AG04450 (cell line): ENCODE measurements around the gene ABCA3. TPM values are rescaled to one million over a fixed set of nuclear protein-coding genes. Genes with fewer than 3 reads are reported as not detected.

Experiments
- CTCF ChIA-PET: fragments of 300-600, 350-600 bp; formaldehyde crosslinking; extraction: SDS; loops from one replicate; lab custom pipeline; 2022; ENCODE audit warnings: antibody characterized with exemption, inconsistent platforms; lab: Charles Lee
- POLR2A ChIA-PET: fragments of 350-600 bp; formaldehyde crosslinking; extraction: SDS; loops from one replicate; lab custom pipeline; 2021; ENCODE audit warnings: antibody characterized with exemption, inconsistent platforms; lab: Yijun Ruan, JAX
- DNase-seq: peaks from one replicate; pipeline ENCODE4 v3.0.0-alpha.2; 2011; ENCODE audit warnings: low read depth, low spot score
- H3K27ac ChIP-seq: one replicate; pipeline ENCODE4 v1.5.1; 2012; ENCODE audit warnings: low read depth, low read length, control low read depth
- H3K27me3 ChIP-seq: one replicate; pipeline ENCODE4 v1.6.0; 2012; ENCODE audit warnings: low read length; ENCODE audit not compliant: control insufficient read depth, insufficient read depth
- H3K4me3 ChIP-seq: 2 replicates; pipeline ENCODE4 v1.5.1; 2011; ENCODE audit warnings: mild to moderate bottlenecking, low read depth, low read length, control low read depth
- H3K9me3 ChIP-seq: 2 replicates; pipeline ENCODE4 v1.5.1; 2012; ENCODE audit warnings: low read length; ENCODE audit not compliant: control insufficient read depth, insufficient read depth
- CTCF ChIP-seq: IDR thresholded peaks from 2 replicates; pipeline ENCODE4 v1.5.1; 2011; ENCODE audit warnings: low read depth, low read length, control low read depth, inconsistent platforms
- polyA plus RNA-seq: library from polyadenylated mRNA; depleted of rRNA; stranded (reverse); fragments of >200 nt; gene quantifications from 2 replicates; pipeline ENCODE4 v1.2.3, GENCODE V29; 2011

The ABCA3 gene
- polyA plus RNA-seq, 1 experiment, result 0.06 TPM

- TF ChIP-seq CTCF, result no peak
- no peak for DNase-seq
- ChIA-PET POLR2A (no interaction called here), CTCF (no interaction called here)
- Histone ChIP-seq H3K4me3 (no peak overlapping the region), H3K27me3 (peaks cover 28% of the 10 kb centered on the region), H3K9me3 (no peaks in the 10 kb centered on the region), H3K27ac (no peak overlapping the region)
Observed at GRCh38 chr16:2333231-2333630, 7.3 kb downstream of the ABCA3 start.

GRCh38 chr16:2331931-2332267, 8.6 kb downstream of the ABCA3 start:
- Histone ChIP-seq H3K27me3 (peaks cover 29% of the 10 kb centered on the region), H3K27ac (no peak overlapping the region), H3K9me3 (no peaks in the 10 kb centered on the region), H3K4me3 (no peak overlapping the region)
- TF ChIP-seq CTCF, result no peak
- CTCF ChIA-PET, result no interaction called here
- DNase-seq, result no peak
- POLR2A ChIA-PET, result no interaction called here

- ChIA-PET CTCF (interaction anchor here (0.7 kb wide), 1 partner anchor 63 kb away, joined by 10 read pairs; no protein-coding TSS in a partner anchor), POLR2A (interaction anchor here (0.7 kb wide), 1 partner anchor 95 kb away, joined by 4 read pairs; no protein-coding TSS in a partner anchor)
- Histone ChIP-seq H3K4me3 (no peak overlapping the region), H3K27me3 (peaks cover 30% of the 10 kb centered on the region), H3K9me3 (no peaks in the 10 kb centered on the region), H3K27ac (no peak overlapping the region)
- DNase-seq, result no peak
- TF ChIP-seq CTCF, result no peak
Observed at GRCh38 chr16:2331199-2331930, 9.2 kb downstream of the ABCA3 start.

GRCh38 chr16:2329532-2329931, 11.0 kb downstream of the ABCA3 start:
- peaks cover 35% of the 10 kb centered on the region for H3K27me3 ChIP-seq
- DNase-seq, result no peak
- CTCF ChIA-PET, result interaction anchor here (1.0 kb wide), 1 partner anchor 11 kb away, joined by 4 read pairs; the partner anchor contains the start of gene ABCA3

More at GRCh38 chr16:2329532-2329931, 11.0 kb downstream of the ABCA3 start:
- H3K27ac ChIP-seq, result no peak overlapping the region
- no peaks in the 10 kb centered on the region for H3K9me3 ChIP-seq
- POLR2A ChIA-PET, result no interaction called here
- H3K4me3 ChIP-seq, result no peak overlapping the region
- no peak for TF ChIP-seq CTCF
